ENCODE measurements around the gene PRKAR2A.

PRKAR2A gene

DNA sequence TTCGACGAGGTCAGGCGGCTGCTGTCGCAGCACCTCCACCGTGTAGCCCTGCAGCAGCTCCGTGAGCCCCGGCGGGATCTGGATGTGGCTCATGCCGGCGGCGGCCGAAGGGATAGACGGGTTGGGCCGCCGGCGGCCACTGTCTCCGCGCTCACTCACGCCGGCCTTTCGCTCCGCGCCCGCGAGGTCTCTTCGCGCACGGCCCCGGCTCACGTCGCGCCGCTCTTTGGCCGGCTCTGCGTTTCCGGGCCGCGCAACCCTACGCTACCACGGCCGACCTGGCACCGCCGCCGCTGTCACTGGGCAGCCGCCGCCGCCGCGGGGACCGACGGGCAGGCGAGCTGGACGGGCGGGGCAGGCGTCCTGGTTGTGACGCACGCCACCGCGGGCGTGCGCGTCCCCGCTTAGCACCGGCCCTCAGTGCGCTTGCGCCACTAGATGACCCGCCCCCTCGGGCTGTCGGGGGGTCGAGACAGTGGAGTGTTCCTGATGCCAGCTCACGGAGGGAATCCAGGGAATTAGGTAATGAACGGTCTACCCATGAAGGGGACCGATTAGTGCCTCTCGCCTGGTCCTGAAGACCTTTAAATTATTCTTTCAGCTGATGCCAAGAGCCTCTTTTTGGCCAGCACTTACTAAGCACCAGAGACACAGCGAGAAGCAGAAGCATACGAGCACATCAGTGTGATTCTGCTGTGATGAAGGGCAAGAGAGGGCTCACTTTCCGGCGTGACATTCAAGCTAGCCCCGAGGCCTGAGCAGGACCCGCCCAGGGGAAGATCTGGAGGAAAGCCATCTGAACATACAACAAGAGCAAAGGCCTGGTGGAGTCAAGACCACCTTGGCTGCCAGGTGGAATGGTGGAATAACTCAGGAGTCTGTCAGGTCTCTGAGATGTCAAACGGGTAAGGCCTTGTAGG, at the start of gene PRKAR2A:
TSS of gene PRKAR2A (minus strand) at position 371 of the 920 bp plus-strand sequence. CDS start at position 93, 278 bp downstream.
- DNase-seq (ENCODE audit: low read depth in 2 of 2): peak; percentile 61 to 62

GRCh38 chr3:48896936-48897335, 49.3 kb upstream of the PRKAR2A start:
- DNase-seq (ENCODE audit: low read depth in 2 of 2): no peak

DNA sequence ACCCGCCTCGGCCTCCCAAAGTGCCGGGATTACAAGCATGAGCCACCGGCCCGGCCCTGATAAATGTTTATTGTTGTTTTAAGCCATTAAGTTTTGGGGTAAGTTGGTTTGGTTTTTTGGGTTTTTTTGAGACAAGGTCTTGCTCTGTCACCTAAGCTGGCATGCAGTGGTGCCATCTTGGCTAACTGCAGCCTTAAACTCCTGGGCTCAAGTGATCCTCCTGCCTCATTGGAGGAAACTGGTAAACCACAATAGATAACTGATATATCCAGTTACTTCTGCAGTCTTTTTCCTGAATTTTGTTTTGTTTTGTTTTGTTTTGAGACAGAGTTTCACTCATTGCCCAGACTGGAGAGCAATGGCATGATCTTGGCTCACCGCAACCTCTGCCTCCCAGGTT, 46.8 kb upstream of the PRKAR2A start:
- no peak for DNase-seq (ENCODE audit: low read depth in 2 of 2)

- DNase-seq (ENCODE audit: low read depth in 2 of 2): no peak
These were observed 43.9 kb upstream of the PRKAR2A start for GRCh38 chr3:48891606-48892005.

- DNase-seq (ENCODE audit: low read depth in 2 of 2): no peak
These were observed 38.1 kb upstream of the PRKAR2A start for GRCh38 chr3:48885753-48886152.

- DNase-seq (ENCODE audit: low read depth in 2 of 2): no peak
These were observed 34.0 kb upstream of the PRKAR2A start for GRCh38 chr3:48881652-48882114.

DNA sequence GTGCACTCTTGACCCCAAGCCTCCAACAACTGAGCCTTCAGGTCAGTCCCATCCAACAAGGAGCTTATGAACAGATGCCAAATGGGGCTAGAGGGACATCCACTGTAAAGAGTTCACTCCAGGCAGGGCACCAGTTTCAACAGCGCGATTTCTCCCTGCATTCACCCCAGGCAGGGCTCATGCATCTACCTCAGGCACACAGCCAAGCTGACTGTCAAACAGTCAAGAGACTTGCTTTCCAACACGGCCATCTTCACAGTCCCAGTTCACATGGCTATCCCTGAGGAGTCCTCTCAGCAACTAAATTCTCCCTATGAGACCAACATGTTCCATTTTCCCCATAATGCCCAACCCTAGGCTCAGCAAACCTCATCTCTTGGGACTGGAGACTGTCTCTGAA, 33.3 kb upstream of the PRKAR2A start:
- DNase-seq (ENCODE audit: low read depth in 2 of 2): no peak

- DNase-seq (ENCODE audit: low read depth in 2 of 2): no peak
These were observed 32.3 kb upstream of the PRKAR2A start for GRCh38 chr3:48879994-48880377.

- DNase-seq (ENCODE audit: low read depth in 2 of 2): no peak
These were observed 31.8 kb upstream of the PRKAR2A start for GRCh38 chr3:48879307-48879993.

DNA sequence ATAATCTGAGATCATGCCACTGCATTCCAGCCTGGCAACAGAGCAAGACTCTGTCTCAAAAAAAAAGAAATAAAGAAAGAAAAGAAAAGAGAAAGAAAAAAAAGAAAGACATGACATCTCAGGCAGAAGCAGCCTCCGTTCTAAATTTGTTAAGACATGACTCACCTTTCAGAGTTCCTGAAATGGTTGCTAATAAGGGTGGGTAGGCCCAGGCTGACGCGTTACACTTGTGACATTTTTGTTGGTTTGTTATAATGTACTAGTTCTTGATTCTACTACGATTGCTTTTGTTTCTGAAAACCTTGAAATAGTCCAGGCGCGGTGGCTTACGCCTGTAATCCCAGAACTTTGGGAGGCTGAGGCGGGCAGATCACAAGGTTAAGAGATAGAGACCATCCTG, 30.0 kb upstream of the PRKAR2A start:
- no peak for DNase-seq (ENCODE audit: low read depth in 2 of 2)

DNA sequence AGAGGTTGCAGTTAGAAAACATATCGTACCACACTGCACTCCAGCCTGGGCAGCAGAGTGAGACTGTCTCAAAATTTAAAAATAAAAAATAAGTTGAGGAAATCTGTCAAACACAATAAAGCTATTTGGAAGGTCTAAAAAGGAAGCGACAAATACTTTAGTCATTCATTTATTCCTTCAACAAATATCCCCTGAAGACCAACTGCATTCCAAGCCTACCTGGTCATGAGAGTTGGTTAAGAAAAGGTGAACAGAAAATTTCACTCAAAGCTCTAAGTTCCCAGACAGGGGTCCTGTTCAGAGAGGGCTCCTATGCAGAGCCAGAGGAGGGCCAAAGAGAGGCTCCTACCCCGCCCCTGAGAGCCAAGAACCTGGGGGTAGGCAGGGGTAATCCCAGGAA, 15.4 kb upstream of the PRKAR2A start:
- no peak for DNase-seq (ENCODE audit: low read depth in 2 of 2)

DNA sequence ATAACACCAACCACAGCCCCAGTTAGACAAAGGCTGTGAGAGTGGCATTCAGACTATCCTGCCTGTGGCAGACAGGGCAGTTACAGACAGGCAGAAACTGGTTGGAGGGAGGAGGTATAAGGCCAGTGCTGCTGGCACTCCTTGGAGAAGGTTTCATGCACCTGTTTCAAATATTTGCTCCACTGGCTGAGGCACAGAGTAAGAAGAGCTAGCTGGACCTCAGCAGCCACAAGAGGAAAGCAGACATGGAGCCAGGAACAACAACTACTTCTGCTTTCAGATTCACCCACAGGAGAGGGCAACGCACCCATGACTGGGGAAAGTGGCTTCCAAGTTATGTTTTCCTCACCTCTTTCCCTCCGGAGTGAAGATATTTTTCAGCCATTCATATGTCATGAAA, 11.5 kb upstream of the PRKAR2A start:
- DNase-seq (ENCODE audit: low read depth in 2 of 2): no peak

DNA sequence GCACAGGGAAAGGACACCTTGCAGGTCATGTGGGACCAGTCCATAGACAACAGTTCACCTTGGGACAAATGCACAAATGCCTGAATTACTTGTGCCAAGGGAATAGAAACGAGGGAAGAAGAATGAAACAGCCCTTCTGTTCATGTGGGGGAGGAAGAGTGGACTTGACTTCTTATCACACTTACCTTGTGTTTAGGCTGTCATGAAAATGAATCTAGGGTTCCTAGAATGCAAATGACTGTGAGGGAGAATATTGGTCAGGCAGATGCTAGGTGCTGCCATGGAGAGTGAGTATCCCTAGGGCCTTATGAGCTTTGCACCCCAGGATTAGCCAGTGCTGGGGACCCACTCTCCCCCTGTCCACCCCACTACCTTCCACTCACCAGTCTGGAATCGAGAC, 11.0 kb upstream of the PRKAR2A start:
- DNase-seq (ENCODE audit: low read depth in 2 of 2): no peak

GRCh38 chr3:48857641-48858040, 10.0 kb upstream of the PRKAR2A start:
- DNase-seq (ENCODE audit: low read depth in 2 of 2): no peak

DNA sequence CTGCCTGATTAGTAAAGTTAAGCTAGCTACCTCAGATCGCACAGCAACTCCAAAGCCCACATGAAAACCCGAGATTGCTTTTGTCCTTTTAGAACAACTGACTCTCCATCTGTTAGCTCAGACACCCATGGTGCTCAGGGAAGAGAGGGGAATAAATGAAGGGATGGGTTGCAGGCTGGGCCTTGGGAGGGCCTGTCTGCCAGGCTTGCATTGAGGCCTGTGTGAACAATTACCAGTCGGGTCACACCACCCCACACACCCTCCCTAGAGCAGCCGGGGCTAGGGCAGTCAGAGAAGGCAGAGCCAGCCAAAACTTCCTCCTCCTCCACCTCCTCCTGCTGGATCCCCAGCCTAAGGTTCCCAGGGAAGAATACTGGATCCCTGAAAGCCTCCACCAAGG, 8.8 kb upstream of the PRKAR2A start:
- DNase-seq (ENCODE audit: low read depth in 2 of 2): no peak

DNA sequence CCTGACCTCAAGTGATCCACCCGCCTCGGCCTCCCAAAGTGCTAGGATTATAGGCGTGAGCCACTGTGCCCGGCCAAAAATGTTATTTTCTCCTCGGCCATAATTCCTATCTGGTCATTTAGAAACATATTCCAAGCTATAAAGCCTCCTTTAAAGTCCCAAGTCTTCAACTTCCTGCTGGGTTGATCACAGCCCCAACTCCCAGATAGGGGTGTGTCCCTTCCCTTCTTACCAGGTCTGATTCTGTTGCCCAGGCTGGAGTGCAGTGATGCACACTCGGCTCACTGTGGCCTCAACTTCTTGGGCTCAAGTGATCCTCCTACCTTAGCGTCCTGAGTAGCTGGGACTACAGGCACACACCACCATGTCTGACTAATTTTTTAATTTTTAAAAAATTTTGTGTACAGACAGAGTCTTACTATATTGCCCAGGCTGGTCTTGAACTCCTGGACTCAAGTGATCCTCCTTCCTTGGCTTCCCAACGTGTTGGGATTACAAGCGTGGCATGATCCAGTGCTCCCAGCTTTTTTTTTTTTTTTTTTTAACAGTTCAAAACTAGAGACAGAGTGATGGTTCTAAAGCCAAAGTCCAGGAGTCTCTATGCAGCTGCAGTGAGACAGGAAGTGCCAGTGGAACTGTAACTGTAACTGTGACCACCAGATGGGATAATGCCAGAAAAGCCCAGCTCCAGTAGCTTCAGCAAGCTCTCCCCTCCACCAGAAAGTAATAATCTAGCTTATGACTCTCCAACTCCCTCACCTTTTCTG, 8.2 kb upstream of the PRKAR2A start:
- no peak for DNase-seq (ENCODE audit: low read depth in 2 of 2)

- no peak for DNase-seq (ENCODE audit: low read depth in 2 of 2)
These were observed 4.5 kb upstream of the PRKAR2A start for GRCh38 chr3:48852151-48852550.

DNA sequence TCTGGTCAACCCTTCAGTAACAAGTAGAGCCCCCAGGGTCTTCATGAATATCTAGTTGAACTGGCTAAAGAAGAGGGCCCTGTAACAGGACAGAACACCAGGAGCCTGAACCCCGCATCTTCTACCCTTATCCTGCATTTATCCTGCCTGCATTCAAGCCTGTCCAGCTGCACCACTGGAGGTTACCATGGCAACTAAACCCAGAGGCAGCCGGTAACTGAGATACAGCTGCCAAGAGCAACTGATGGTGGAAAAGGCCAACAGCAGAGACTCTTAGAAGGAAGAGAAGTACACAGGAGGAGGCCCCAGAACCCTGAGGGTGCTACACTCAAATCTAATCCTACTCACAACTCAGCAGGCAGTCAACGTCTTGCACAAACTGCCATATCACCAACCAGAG, 3.7 kb upstream of the PRKAR2A start:
- no peak for DNase-seq (ENCODE audit: low read depth in 2 of 2)

GRCh38 chr3:48848816-48849515, 1.3 kb upstream of the PRKAR2A start:
- no peak for DNase-seq (ENCODE audit: low read depth in 2 of 2)

DNA sequence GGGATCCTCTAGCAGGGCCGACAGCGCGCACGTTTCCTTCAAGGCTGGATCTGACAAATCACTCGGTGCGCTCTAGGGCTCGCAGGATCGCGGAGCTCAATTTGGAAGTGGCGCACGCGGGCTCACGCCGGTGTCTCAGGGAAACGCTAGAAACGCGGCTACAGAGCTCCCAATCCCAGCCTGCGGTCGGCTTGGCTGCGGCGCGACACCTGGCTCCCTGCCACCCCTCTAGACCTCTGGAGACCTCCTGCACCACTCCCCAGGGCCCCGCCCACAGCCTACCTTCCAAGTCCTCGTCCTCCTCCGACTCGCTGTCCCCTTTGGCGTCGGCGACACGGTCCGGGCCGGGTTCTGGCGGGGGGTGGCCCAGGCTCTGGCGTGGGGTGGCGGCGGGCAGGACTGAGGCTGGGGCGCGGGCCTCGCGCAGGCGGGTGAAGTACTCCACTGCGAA, 596 bp downstream of the PRKAR2A start:
- peak; percentile 18 to 30 for DNase-seq (ENCODE audit: low read depth in 2 of 2)

DNA sequence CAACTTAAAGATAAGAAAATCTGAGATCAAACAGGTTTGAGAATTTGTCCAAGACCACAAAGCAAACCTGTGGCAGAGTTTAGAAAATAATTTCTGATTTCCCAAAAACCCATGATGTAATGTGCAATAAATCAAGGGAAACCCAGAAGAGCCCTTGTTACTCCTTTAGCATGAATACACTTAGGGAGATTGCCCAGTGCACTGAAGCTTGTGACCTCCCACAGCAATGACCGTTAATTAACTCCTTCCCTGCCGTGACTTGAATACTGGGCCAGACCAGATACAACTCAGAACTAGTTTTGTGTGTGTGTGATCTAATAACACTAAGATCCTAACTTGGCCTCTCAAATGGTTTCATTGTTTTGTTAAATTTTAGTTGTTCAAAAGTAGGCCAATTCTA, 2.5 kb downstream of the PRKAR2A start:
- DNase-seq (ENCODE audit: low read depth in 2 of 2): no peak

- DNase-seq (ENCODE audit: low read depth in 2 of 2): no peak
These were observed 10.5 kb downstream of the PRKAR2A start for GRCh38 chr3:48837163-48837562.
